Measurements from ENCODE around the gene RALGAPA2. TPM values are rescaled to one million over a fixed set of nuclear protein-coding genes. Genes with fewer than 3 reads are reported as not detected.
A peak's percentile ranks its signal among the peaks of the same experiment; 100 is the strongest.

RALGAPA2 gene
- total and polyA plus RNA-seq, 3 donors from 2014 or later: 26.9 to 61.5 (median 59.2) TPM

GRCh38 chr20:20473657-20474056, 238.8 kb downstream of the RALGAPA2 start:
- Histone ChIP-seq H3K27ac (no peak overlapping the region), H3K4me1 (no peaks in the 10 kb centered on the region), H3K4me3 (no peak overlapping the region), H3K36me3 (ENCODE audit: low read depth, missing control alignments) (no peaks in the 10 kb centered on the region), H3K27me3 (no peaks in the 10 kb centered on the region), H3K9me3 (no peaks in the 10 kb centered on the region)
- DNase-seq: no peak
- TF ChIP-seq CTCF (IDR thresholded peaks at IDR 0.05) (no peak), POLR2A (IDR thresholded peaks at IDR 0.05) (no peak)
- intact Hi-C loops (cut with DNase I; ENCODE audit: low total_unique reads): no loop called here

GRCh38 chr20:20472684-20473274, 239.7 kb downstream of the RALGAPA2 start:
- Histone ChIP-seq H3K4me1 (no peaks in the 10 kb centered on the region), H3K27me3 (no peaks in the 10 kb centered on the region), H3K36me3 (ENCODE audit: low read depth, missing control alignments) (no peaks in the 10 kb centered on the region), H3K9me3 (no peaks in the 10 kb centered on the region), H3K27ac (no peak overlapping the region), H3K4me3 (no peak overlapping the region)
- TF ChIP-seq POLR2A (IDR thresholded peaks at IDR 0.05): no peak
- TF ChIP-seq CTCF (IDR thresholded peaks at IDR 0.05): no peak
- DNase-seq: no peak
- 83 to 84% methylated on average over 4 of the region's 4 CpGs for WGBS, 2 donors
- intact Hi-C loops (cut with DNase I; ENCODE audit: low total_unique reads): no loop called here

GRCh38 chr20:20466341-20466879, 246.0 kb downstream of the RALGAPA2 start:
- Histone ChIP-seq H3K27ac (no peak overlapping the region), H3K27me3 (no peaks in the 10 kb centered on the region), H3K9me3 (no peaks in the 10 kb centered on the region), H3K36me3 (ENCODE audit: low read depth, missing control alignments) (no peaks in the 10 kb centered on the region), H3K4me1 (no peaks in the 10 kb centered on the region), H3K4me3 (no peak overlapping the region)
- 70 to 77% methylated on average over 4 of the region's 4 CpGs for WGBS, 2 donors
- DNase-seq: no peak
- intact Hi-C loops (cut with DNase I; ENCODE audit: low total_unique reads): no loop called here
- TF ChIP-seq POLR2A (IDR thresholded peaks at IDR 0.05) (no peak), CTCF (IDR thresholded peaks at IDR 0.05) (no peak)

GRCh38 chr20:20465252-20465651, 247.2 kb downstream of the RALGAPA2 start:
- H3K27me3 ChIP-seq: no peaks in the 10 kb centered on the region
- DNase-seq: no peak
- no peak overlapping the region for H3K4me3 ChIP-seq
- WGBS, 2 donors: 82 to 89% methylated on average over 2 of the region's 2 CpGs
- TF ChIP-seq POLR2A (IDR thresholded peaks at IDR 0.05): no peak
- peak in 1 of 3 experiments; percentile 18 for TF ChIP-seq CTCF (IDR thresholded peaks at IDR 0.05)
- H3K27ac ChIP-seq: no peak overlapping the region
- H3K4me1 ChIP-seq: no peaks in the 10 kb centered on the region
- H3K36me3 ChIP-seq (ENCODE audit: low read depth, missing control alignments): no peaks in the 10 kb centered on the region
- intact Hi-C loops (cut with DNase I; ENCODE audit: low total_unique reads): no loop called here
- no peaks in the 10 kb centered on the region for H3K9me3 ChIP-seq

GRCh38 chr20:20463933-20464374, 248.5 kb downstream of the RALGAPA2 start:
- TF ChIP-seq POLR2A (IDR thresholded peaks at IDR 0.05): no peak
- no peak for TF ChIP-seq CTCF (IDR thresholded peaks at IDR 0.05)
- Histone ChIP-seq H3K27ac (no peak overlapping the region), H3K4me3 (no peak overlapping the region), H3K36me3 (ENCODE audit: low read depth, missing control alignments) (no peaks in the 10 kb centered on the region), H3K9me3 (no peaks in the 10 kb centered on the region), H3K4me1 (no peaks in the 10 kb centered on the region), H3K27me3 (no peaks in the 10 kb centered on the region)
- DNase-seq: no peak
- WGBS, 2 donors: 88 to 89% methylated on average over 9 of the region's 9 CpGs
- intact Hi-C loops (cut with DNase I; ENCODE audit: low total_unique reads): no loop called here

Data from testis (tissue), 3 donors.